Spleen (tissue), 11 donors: ENCODE data around the gene KRTAP24-1. TPM values are rescaled to one million over a fixed set of nuclear protein-coding genes. Genes with fewer than 3 reads are reported as not detected.

Experiments used
- DNase-seq: peaks from one replicate; pipeline ENCODE4 v3.0.0-alpha.2; 2020
- H3K27ac ChIP-seq, 8 donors: fragments of 200-600 bp; sonication (generic) in 7 of 8; 1 replicate in 4 of 8; 2 replicates in 4 of 8; pipeline versions ENCODE4 v1.5.0 to v1.8.0; 2016 to 2021; ENCODE audit warnings: inconsistent platforms in 4 of 8, mild to moderate bottlenecking in 4 of 8, moderate library complexity in 1 of 8
- H3K27me3 ChIP-seq, 7 donors: fragments of 200-600 bp; sonication (generic) in 6 of 7; replicated peaks in 1 of 7; 1 replicate in 4 of 7; 2 replicates in 3 of 7; pipeline versions ENCODE4 v1.5.0 to v1.8.0; 2016 to 2021; ENCODE audit warnings: inconsistent platforms in 3 of 7, mild to moderate bottlenecking in 1 of 7
- H3K36me3 ChIP-seq, 6 donors: fragments of 200-600 bp; sonication (generic) in 5 of 6; 1 replicate in 4 of 6; 2 replicates in 2 of 6; pipeline versions ENCODE4 v1.5.0 to v1.8.0; 2016 to 2021; ENCODE audit warnings: inconsistent platforms in 2 of 6
- H3K4me1 ChIP-seq, 6 donors: fragments of 200-600 bp; sonication (generic) in 5 of 6; 1 replicate in 3 of 6; 2 replicates in 3 of 6; pipeline versions ENCODE4 v1.5.0 to v1.8.0; 2016 to 2021; ENCODE audit warnings: inconsistent platforms in 3 of 6
- H3K4me3 ChIP-seq, 8 donors: fragments of 200-600 bp; sonication (generic) in 7 of 8; 1 replicate in 4 of 8; 2 replicates in 4 of 8; pipeline versions ENCODE4 v1.5.0 to v1.8.0; 2016 to 2021; ENCODE audit warnings: inconsistent platforms in 4 of 8, mild to moderate bottlenecking in 4 of 8, moderate library complexity in 2 of 8
- H3K9me3 ChIP-seq, 8 donors: fragments of 200-600 bp; sonication (generic) in 7 of 8; 1 replicate in 4 of 8; 2 replicates in 4 of 8; pipeline versions ENCODE4 v1.5.0 to v1.8.0; 2016 to 2021; ENCODE audit warnings: inconsistent platforms in 4 of 8
- CTCF ChIP-seq, 11 experiments: fragments of 200-600 bp in 7 of 11; fragments of 450-650 bp in 4 of 11; sonication (generic) in 4 of 11; IDR thresholded peaks in 8 of 11; conservative IDR thresholded peaks in 3 of 11; 1 replicate in 7 of 11; 2 replicates in 4 of 11; pipeline versions ENCODE4 v1.4.0 to v1.8.0; 2016 to 2021; ENCODE audit warnings: antibody characterized with exemption in 11 of 11, inconsistent platforms in 4 of 11, mild to moderate bottlenecking in 1 of 11
- POLR2A ChIP-seq, 3 donors: fragments of 450-650 bp; IDR thresholded peaks; one replicate each; pipeline ENCODE4 v1.5.1; 2017; ENCODE audit warnings: antibody characterized with exemption in 3 of 3, mild to moderate bottlenecking in 1 of 3
- POLR2AphosphoS5 ChIP-seq, 3 donors: sonication (generic); formaldehyde crosslinking; IDR thresholded peaks; one replicate each; pipeline ENCODE4 v1.5.1; 2017; ENCODE audit warnings: antibody characterized with exemption in 3 of 3
- WGBS, 5 donors: extraction: QIAGEN DNeasy Blood & Tissue Kit in 3 of 5; methylation state at CpG; one replicate each; pipeline versions ENCODE4 v1.1.5 to v1.1.7; 2013 to 2018; 5-methylcytosine and 5-hydroxymethylcytosine counted together
- intact Hi-C: fragments of 100-400 bp; cut with DNase I; formaldehyde crosslinking; loops from one replicate; pipeline ENCODE4 v1.15.0; 2023; ENCODE audit warnings: low total_unique reads
- polyA plus RNA-seq, 3 donors: library from polyadenylated mRNA; stranded (reverse); fragments of 200-250 nt; gene quantifications; one replicate each; pipeline ENCODE4 v1.2.1, GENCODE V29; 2013
- total RNA-seq, 7 donors: library from RNA; depleted of rRNA in 3 of 7; stranded (reverse); fragments of >200 nt in 3 of 7; fragmentation: NEBNext Ultra II Directional in 4 of 7; extraction: Animal tissue kit (Norgen Biotek cat#: 25700) in 4 of 7; gene quantifications; one replicate each; pipeline versions ENCODE4 v1.1.0 to v1.2.1, GENCODE V29; 2016 to 2021
- donor health status: healthy with polysubstance abuse.
- donor health status: DM: no; HTN: no; CAD: no; lungs with moderate emphysema.
- donor health status: DM: no; HTN: no; CAD: no.
- donor health status: Bipolar disorder and iron deficiency.
- donor health status: healthy.
- donor health status: DM: no; HTN: no; CAD: no.
- donor health status: DM: yes; HTN: yes; CAD: no.

The KRTAP24-1 gene
- total and polyA plus RNA-seq, 10 donors = not detected

GRCh38 chr21:30240661-30241060 lies 42.1 kb downstream of the KRTAP24-1 start:
- 47 to 72% (median 62%) methylated on average over 3 of the region's 3 CpGs for WGBS, 5 donors
- TF ChIP-seq CTCF (IDR thresholded peaks at IDR 0.05 in 8 of 11, conservative IDR thresholded peaks at IDR 0.05 in 3 of 11) (no peak), POLR2A (IDR thresholded peaks at IDR 0.05) (no peak), POLR2AphosphoS5 (IDR thresholded peaks at IDR 0.05) (no peak)
- Histone ChIP-seq H3K27me3 (no peaks in the 10 kb centered on the region), H3K9me3 (no peaks in the 10 kb centered on the region), H3K4me1 (no peaks in the 10 kb centered on the region), H3K4me3 (no peak overlapping the region), H3K36me3 (no peaks in the 10 kb centered on the region), H3K27ac (no peak overlapping the region)
- no peak for DNase-seq
- intact Hi-C loops = no loop called here

- Histone ChIP-seq H3K27ac (no peak overlapping the region), H3K36me3 (no peaks in the 10 kb centered on the region), H3K4me1 (no peaks in the 10 kb centered on the region), H3K9me3 (no peaks in the 10 kb centered on the region), H3K27me3 (no peaks in the 10 kb centered on the region), H3K4me3 (no peak overlapping the region)
- DNase-seq = no peak
- 90 to 100% (median 91%) methylated on average over 1 of the region's 1 CpG for WGBS, 5 donors
- intact Hi-C loops = no loop called here
- TF ChIP-seq CTCF (IDR thresholded peaks at IDR 0.05 in 8 of 11, conservative IDR thresholded peaks at IDR 0.05 in 3 of 11) = no peak
- TF ChIP-seq POLR2A (IDR thresholded peaks at IDR 0.05) = no peak
- TF ChIP-seq POLR2AphosphoS5 (IDR thresholded peaks at IDR 0.05) = no peak
Observed at GRCh38 chr21:30238168-30238567, 44.6 kb downstream of the KRTAP24-1 start.

- intact Hi-C loops = no loop called here
- Histone ChIP-seq H3K27ac (no peak overlapping the region), H3K4me3 (no peak overlapping the region), H3K36me3 (no peaks in the 10 kb centered on the region), H3K27me3 (no peaks in the 10 kb centered on the region), H3K9me3 (peaks cover 0 to 5% (median 0%) of the 10 kb centered on the region in 8 donors), H3K4me1 (no peaks in the 10 kb centered on the region)
- DNase-seq = no peak
- TF ChIP-seq POLR2A (IDR thresholded peaks at IDR 0.05) (no peak), CTCF (IDR thresholded peaks at IDR 0.05 in 8 of 11, conservative IDR thresholded peaks at IDR 0.05 in 3 of 11) (no peak), POLR2AphosphoS5 (IDR thresholded peaks at IDR 0.05) (no peak)
- 45 to 61% (median 49%) methylated on average over 2 of the region's 2 CpGs for WGBS, 5 donors
Observed at GRCh38 chr21:30234643-30235042, 48.1 kb downstream of the KRTAP24-1 start.

GRCh38 chr21:30234050-30234449 lies 48.7 kb downstream of the KRTAP24-1 start:
- H3K36me3 ChIP-seq = no peaks in the 10 kb centered on the region
- no peak overlapping the region for H3K27ac ChIP-seq
- intact Hi-C loops = no loop called here
- 63 to 79% (median 68%) methylated on average over 3 of the region's 3 CpGs for WGBS, 5 donors
- no peak overlapping the region for H3K4me3 ChIP-seq
- no peaks in the 10 kb centered on the region for H3K4me1 ChIP-seq
- no peak for TF ChIP-seq CTCF (IDR thresholded peaks at IDR 0.05 in 8 of 11, conservative IDR thresholded peaks at IDR 0.05 in 3 of 11)
- TF ChIP-seq POLR2A (IDR thresholded peaks at IDR 0.05) = no peak
- TF ChIP-seq POLR2AphosphoS5 (IDR thresholded peaks at IDR 0.05) = no peak
- no peaks in the 10 kb centered on the region for H3K27me3 ChIP-seq
- H3K9me3 ChIP-seq = peaks cover 0 to 5% (median 0%) of the 10 kb centered on the region in 8 donors
- no peak for DNase-seq
